Measurements from ENCODE around the gene C1QL4. TPM values are rescaled to one million over a fixed set of nuclear protein-coding genes. Genes with fewer than 3 reads are reported as not detected.

Gene C1QL4
- total and polyA plus RNA-seq, 2 donors, result not detected

Other genes with a start within 250 kb of the C1QL4 start
- 2.3 TPM for gene DHH, start 242.4 kb downstream of the C1QL4 start, total RNA-seq
- gene DHH, start 242.4 kb downstream of the C1QL4 start, polyA plus RNA-seq, result 2.7 TPM
- 52.4 TPM for gene LMBR1L, start 226.3 kb downstream of the C1QL4 start, total RNA-seq
- 53.9 TPM for gene LMBR1L, start 226.3 kb downstream of the C1QL4 start, polyA plus RNA-seq
- 941 TPM for gene TUBA1B, start 205.8 kb downstream of the C1QL4 start, total RNA-seq
- 999 TPM for gene TUBA1B, start 205.8 kb downstream of the C1QL4 start, polyA plus RNA-seq
- gene TUBA1A, start 148.1 kb downstream of the C1QL4 start, total RNA-seq, result 645 TPM
- 683 TPM for gene TUBA1A, start 148.1 kb downstream of the C1QL4 start, polyA plus RNA-seq
- gene TUBA1C, start 72.1 kb downstream of the C1QL4 start, total RNA-seq, result 62.8 TPM
- 248 TPM for gene TUBA1C, start 72.1 kb downstream of the C1QL4 start, polyA plus RNA-seq
- 9.1 TPM for gene PRPH, start 42.0 kb downstream of the C1QL4 start, total RNA-seq
- 24.8 TPM for gene PRPH, start 42.0 kb downstream of the C1QL4 start, polyA plus RNA-seq
- gene TROAP, start 13.9 kb downstream of the C1QL4 start, total RNA-seq, result 10.4 TPM
- gene TROAP, start 13.9 kb downstream of the C1QL4 start, polyA plus RNA-seq, result 0.48 TPM
- gene DNAJC22, start 9.7 kb upstream of the C1QL4 start, total RNA-seq, result 1.0 TPM
- gene DNAJC22, start 9.7 kb upstream of the C1QL4 start, polyA plus RNA-seq, result 0.03 TPM
- 52.8 TPM for gene SPATS2, start 30.3 kb upstream of the C1QL4 start, total RNA-seq
- gene SPATS2, start 30.3 kb upstream of the C1QL4 start, polyA plus RNA-seq, result 11.5 TPM
- gene KCNH3, start 201.8 kb upstream of the C1QL4 start, total RNA-seq, result 0.58 TPM
- gene KCNH3, start 201.8 kb upstream of the C1QL4 start, polyA plus RNA-seq, result 0.28 TPM
- gene MCRS1, start 231.0 kb upstream of the C1QL4 start, total RNA-seq, result 23.0 TPM
- 48.3 TPM for gene MCRS1, start 231.0 kb upstream of the C1QL4 start, polyA plus RNA-seq